Large intestine (tissue), 3 donors: ENCODE data around the gene NPIPB2. TPM values are rescaled to one million over a fixed set of nuclear protein-coding genes. Genes with fewer than 3 reads are reported as not detected.
"Not testable (repeated sequence)": the region's sequence is repeated elsewhere in the genome, so short reads cannot be mapped to it uniquely, and the experiment has no call there.

Experiments
- DNase-seq, 2 donors: peaks; one replicate each; pipeline versions ENCODE4 v3.0.0 to v3.0.0-alpha.2; 2013
- H3K27ac ChIP-seq: one replicate; pipeline ENCODE4 v1.5.1; 2013; ENCODE audit warnings: low read length
- H3K27me3 ChIP-seq: 2 replicates; pipeline ENCODE4 v1.6.1; 2013; ENCODE audit warnings: low read length; ENCODE audit not compliant: control insufficient read depth, insufficient read depth
- H3K36me3 ChIP-seq: 2 replicates; pipeline ENCODE4 v1.6.1; 2013; ENCODE audit warnings: low read length; ENCODE audit not compliant: control insufficient read depth, insufficient read depth
- H3K4me1 ChIP-seq: one replicate; pipeline ENCODE4 v1.6.1; 2013; ENCODE audit warnings: low read length; ENCODE audit not compliant: control insufficient read depth, insufficient read depth
- H3K4me3 ChIP-seq: one replicate; pipeline ENCODE4 v1.5.1; 2013; ENCODE audit warnings: low read length
- H3K9me3 ChIP-seq: one replicate; pipeline ENCODE4 v1.6.1; 2013; ENCODE audit warnings: mild to moderate bottlenecking, low read depth, low read length, moderate library complexity; ENCODE audit not compliant: control insufficient read depth
- WGBS: methylation state at CpG from one replicate; pipeline ENCODE4 v1.1.5; 2013; ENCODE audit warnings: low lambda C conversion rate; ENCODE audit not compliant: insufficient coverage; 5-methylcytosine and 5-hydroxymethylcytosine counted together
- polyA plus RNA-seq: library from polyadenylated mRNA; unstranded; fragments of 120-200 nt; gene quantifications from one replicate; pipeline ENCODE4 v1.2.1, GENCODE V29; 2013

NPIPB2 gene
- polyA plus RNA-seq, 1 donor: 26.0 TPM

DNA sequence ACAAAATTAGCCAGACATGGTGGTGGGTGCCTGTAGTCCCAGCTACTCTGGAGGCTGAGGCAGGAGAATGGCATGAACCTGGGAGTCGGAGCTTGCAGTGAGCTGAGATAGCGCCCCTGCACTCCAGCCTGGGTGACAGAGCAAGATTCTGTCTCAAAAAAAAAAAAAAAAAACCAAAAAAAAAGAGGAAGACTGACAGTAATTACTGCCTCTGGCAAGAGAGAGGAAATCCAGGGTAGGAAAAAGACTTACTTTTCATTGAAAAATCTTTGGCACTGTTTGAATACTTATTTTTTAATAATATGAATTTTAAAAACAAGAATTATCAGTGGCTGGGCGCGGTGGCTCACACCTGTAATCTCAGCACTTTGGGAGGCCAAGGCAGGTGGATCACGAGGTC is 20.6 kb upstream of the NPIPB2 start:
- not testable (repeated sequence) for H3K27me3 ChIP-seq, H3K36me3 ChIP-seq, H3K4me3 ChIP-seq, H3K9me3 ChIP-seq, DNase-seq, H3K4me1 ChIP-seq, H3K27ac ChIP-seq
- no CpG with 5 or more reads among the region's 5 CpGs for WGBS

DNA sequence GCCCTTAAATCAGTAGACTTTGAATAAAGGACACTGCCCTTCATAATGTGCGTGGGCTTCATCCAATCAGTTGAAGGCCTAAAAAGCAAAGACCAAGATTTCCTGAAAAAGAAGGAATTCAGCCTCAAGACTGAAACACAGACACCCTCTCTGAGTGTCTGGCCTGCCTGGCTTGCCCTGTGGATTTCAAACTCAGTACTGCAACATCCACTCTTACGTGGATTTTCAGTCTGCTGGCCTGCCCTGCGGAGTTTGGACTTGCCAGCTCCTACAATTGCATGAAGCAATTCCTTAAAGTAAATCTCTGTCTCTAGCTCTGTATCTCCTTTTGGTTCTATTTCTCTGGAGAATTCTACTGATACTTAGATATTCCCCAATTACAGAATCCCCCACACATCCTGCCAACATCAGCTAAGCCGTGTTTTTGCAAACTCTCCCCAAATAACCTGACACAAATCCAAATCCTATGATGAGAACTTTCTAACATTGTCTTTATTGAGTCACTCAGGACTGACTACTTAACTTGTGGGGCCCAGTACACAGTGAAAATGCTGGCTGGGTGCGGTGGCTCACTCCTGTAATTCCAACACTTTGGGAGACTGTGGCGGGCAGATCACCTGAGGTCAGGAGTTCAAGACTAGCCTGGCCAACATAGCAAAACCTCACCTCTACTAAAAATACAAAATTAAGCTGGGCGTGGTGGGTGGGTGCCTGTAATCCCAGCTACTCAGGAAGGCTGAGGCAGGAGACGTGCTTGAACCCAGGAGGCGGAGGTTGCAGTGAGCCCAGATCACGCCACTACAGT is 15.9 kb upstream of the NPIPB2 start:
- no peak for DNase-seq
- no peak overlapping the region for H3K4me3 ChIP-seq
- no peaks in the 10 kb centered on the region for H3K4me1 ChIP-seq
- H3K9me3 ChIP-seq: no peaks in the 10 kb centered on the region
- no peaks in the 10 kb centered on the region for H3K36me3 ChIP-seq
- no peak overlapping the region for H3K27ac ChIP-seq
- no CpG with 5 or more reads among the region's 10 CpGs for WGBS
- H3K27me3 ChIP-seq: no peaks in the 10 kb centered on the region

DNA sequence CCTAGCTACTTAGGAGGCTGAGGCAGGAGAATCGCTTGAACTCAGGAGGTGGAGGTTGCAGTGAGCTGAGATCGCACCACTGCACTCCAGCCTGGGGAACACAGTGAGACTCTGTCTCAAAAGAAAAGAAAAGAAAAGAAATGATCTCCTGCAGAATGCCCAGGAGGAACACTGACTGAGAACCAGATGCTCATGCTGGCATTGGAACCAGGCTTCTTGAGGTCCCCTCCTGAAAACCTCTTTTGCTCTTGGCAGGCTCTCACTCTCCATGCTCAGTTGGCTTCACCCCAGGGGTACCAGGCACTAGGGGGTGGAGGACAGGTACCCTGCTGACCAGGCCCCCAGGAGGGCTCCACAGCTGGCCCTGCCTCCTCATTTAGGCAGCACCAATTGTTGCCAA is 14.7 kb upstream of the NPIPB2 start:
- Histone ChIP-seq H3K9me3 (no peaks in the 10 kb centered on the region), H3K27me3 (no peaks in the 10 kb centered on the region), H3K4me3 (no peak overlapping the region), H3K4me1 (no peaks in the 10 kb centered on the region), H3K27ac (no peak overlapping the region), H3K36me3 (no peaks in the 10 kb centered on the region)
- no CpG with 5 or more reads among the region's 2 CpGs for WGBS
- DNase-seq: no peak

DNA sequence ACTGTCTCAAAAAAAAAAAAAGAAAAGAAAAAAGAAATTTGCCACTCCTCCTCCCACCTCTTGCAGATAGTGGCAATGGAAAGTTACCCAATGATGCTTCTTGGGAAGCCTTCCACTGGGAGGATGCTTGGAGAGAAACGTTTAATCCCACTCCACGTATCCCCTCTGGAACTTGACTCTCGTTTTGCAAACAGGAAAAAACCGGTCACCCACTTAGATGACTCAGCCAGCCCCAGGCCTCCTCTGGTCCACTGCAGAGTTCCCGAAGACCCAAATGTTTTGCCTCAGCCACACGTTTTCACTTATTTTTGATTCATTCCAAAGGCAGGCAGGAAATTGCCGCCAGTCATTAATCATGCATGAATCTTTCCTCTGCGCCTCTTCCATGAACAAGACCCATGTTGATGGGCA is 13.9 kb upstream of the NPIPB2 start:
- 70% methylated on average over 4 of the region's 8 CpGs for WGBS
- Histone ChIP-seq H3K36me3 (no peaks in the 10 kb centered on the region), H3K9me3 (no peaks in the 10 kb centered on the region), H3K27ac (no peak overlapping the region), H3K4me3 (no peak overlapping the region), H3K27me3 (no peaks in the 10 kb centered on the region), H3K4me1 (no peaks in the 10 kb centered on the region)
- DNase-seq: no peak

DNA sequence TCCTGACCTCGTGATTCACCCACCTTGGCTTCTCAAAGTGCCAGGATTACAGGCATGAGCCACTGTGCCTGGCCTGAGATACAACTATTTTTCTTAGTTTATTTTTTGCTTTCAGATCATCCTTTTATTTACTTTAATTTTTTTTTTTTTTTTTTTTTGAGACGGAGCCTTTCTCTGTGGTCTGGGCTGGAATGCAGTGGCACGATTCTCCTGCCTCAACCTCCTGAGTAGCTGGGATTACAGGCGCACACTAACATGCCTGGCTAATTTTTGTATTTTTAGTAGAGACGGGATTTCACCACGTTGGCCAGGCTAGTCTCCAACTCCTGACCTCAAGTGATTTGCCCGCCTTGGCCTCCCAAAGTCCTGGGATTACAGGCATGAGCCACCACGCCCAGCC is 11.7 kb upstream of the NPIPB2 start:
- not testable (repeated sequence) for H3K4me3 ChIP-seq, H3K27me3 ChIP-seq, H3K9me3 ChIP-seq, DNase-seq, H3K4me1 ChIP-seq, H3K27ac ChIP-seq, H3K36me3 ChIP-seq
- 85% methylated on average over 4 of the region's 8 CpGs for WGBS

DNA sequence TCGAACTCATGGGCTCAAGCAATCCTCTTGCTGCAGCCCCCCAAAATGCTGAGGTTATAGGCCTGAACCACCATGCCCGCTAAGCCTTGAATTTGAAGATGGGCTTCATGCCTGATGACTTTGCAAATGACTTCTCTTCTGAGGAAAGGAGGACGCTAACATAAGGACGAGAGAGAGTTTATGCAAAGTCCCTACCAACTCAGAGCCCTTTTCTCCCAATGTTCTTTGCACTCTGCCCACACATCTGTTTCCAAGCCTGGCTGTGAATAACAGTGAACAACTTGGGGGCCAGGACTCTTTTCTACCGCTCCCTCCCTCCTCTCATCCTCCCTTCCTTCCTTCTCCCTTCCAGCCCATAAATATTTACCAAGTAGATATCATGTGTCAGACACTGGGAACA is 8.5 kb upstream of the NPIPB2 start:
- Histone ChIP-seq H3K9me3 (no peaks in the 10 kb centered on the region), H3K27me3 (no peaks in the 10 kb centered on the region), H3K36me3 (no peaks in the 10 kb centered on the region), H3K27ac (no peak overlapping the region), H3K4me1 (no peaks in the 10 kb centered on the region), H3K4me3 (no peak overlapping the region)
- no peak for DNase-seq
- no CpG with 5 or more reads among the region's 5 CpGs for WGBS

DNA sequence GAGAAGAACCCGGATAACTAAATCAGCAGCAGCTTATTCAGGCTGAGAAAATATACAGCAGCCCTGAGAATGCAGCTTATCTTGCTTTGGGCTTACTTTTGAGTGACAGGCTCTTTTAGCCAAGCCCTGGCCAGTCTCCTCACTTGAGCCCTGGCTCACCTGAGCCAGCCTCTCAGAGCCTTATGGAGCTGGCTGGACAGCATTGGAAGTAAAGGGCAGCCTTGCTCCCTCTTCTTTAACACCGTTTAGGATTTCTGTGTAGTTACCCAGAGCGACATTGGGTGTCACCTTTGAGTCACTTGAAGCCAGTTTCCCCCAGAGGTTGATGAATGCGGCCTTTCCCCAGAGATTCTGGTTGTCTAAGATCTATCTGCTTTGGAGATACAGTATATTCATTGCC is 7.7 kb upstream of the NPIPB2 start:
- DNase-seq: peak in 1 of 2 donors; percentile 14
- H3K27me3 ChIP-seq: no peaks in the 10 kb centered on the region
- H3K4me3 ChIP-seq: no peak overlapping the region
- H3K9me3 ChIP-seq: no peaks in the 10 kb centered on the region
- H3K4me1 ChIP-seq: no peaks in the 10 kb centered on the region
- no peak overlapping the region for H3K27ac ChIP-seq
- no CpG with 5 or more reads among the region's 4 CpGs for WGBS
- no peaks in the 10 kb centered on the region for H3K36me3 ChIP-seq

DNA sequence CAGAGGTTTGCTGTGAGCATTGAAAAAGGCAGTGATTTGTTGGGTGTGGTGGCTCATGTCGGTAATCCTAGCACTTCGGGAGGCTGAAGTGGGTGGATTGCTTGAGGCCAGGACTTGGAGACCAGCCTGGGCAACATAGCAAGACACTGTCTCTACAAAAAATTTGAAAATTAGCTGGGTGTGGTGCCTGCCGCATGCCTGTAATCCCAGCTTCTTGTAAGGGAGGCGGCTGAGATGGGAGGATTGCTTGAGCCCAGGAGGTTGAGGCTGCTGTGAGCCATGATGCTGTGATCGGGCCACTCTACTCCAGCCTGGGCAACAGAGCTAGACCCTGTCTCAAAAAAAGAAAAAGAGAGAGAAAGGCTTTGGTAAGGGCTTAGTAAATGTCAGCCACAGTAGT is 7.0 kb upstream of the NPIPB2 start:
- DNase-seq: no peak

DNA sequence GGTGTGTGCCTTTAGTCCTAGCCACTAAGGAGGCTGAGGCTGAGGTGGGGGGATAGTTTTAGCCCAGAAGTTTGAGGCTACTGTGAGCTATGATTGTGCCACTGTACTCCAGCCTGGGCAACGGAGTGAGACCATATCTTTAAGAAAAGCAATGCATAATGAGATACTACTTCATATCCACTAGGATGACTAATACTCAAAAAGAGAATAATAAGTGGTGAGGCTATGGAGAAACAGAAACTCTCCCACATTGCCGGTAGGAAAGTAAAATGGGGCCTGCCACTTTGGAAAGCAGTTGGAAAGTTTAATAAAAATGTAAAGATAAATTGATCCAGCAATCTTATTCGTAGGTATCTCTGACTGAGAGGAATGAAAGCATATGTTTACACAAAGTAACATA is 4.6 kb upstream of the NPIPB2 start:
- no peaks in the 10 kb centered on the region for H3K4me1 ChIP-seq
- H3K4me3 ChIP-seq: no peak overlapping the region
- no peak for DNase-seq
- no peaks in the 10 kb centered on the region for H3K36me3 ChIP-seq
- H3K27me3 ChIP-seq: no peaks in the 10 kb centered on the region
- 67% methylated on average over 1 of the region's 3 CpGs for WGBS
- H3K27ac ChIP-seq: no peak overlapping the region
- no peaks in the 10 kb centered on the region for H3K9me3 ChIP-seq

More for the DNA sequence above, 7.0 kb upstream of the NPIPB2 start:
- Histone ChIP-seq H3K4me1 (no peaks in the 10 kb centered on the region), H3K4me3 (no peak overlapping the region), H3K36me3 (no peaks in the 10 kb centered on the region), H3K9me3 (no peaks in the 10 kb centered on the region), H3K27ac (no peak overlapping the region), H3K27me3 (no peaks in the 10 kb centered on the region)
- WGBS: no CpG with 5 or more reads among the region's 5 CpGs

DNA sequence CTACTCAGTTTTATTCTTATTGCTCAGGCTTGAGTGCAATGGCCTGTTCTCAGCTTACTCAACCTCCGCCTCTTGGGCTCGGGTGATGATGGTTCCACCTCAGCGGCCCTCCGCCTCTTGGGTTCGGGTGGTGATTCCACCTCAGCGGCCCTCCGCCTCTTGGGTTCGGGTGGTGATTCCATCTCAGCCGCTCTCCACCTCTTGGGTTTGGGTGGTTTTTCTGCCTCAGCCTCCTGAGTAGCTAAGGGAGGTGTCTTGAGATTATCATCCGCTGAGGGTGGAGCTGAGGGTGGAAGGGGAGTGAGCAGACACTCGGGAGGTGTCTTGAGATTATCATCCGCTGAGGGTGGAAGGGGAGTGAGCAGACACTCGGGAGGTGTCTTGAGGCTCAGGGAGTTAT is 14.5 kb downstream of the NPIPB2 start:
- DNase-seq, H3K27me3 ChIP-seq, H3K9me3 ChIP-seq, H3K4me3 ChIP-seq, H3K27ac ChIP-seq, H3K36me3 ChIP-seq, H3K4me1 ChIP-seq: not testable (repeated sequence)
- no CpG with 5 or more reads among the region's 13 CpGs for WGBS

DNA sequence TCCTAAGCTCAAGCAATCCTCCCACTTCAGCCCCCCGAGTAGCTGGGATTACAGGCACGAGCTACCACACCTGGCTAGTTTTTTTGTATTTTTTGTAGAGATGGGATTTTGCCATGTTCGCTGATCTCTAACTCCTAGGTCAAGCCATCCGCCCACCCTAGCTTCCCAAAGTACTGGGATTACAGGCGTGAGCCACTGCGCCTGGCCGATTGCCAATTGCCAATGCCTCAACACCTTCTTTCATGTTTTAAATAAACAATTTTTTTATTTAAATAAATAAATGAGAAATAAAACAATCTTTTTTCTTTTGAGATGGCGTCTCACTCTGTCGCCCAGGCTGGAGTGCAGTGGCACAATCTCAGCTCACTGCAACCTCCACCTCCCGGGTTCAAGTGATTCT is 17.8 kb downstream of the NPIPB2 start:
- not testable (repeated sequence) for H3K4me1 ChIP-seq, H3K27me3 ChIP-seq, H3K9me3 ChIP-seq, H3K27ac ChIP-seq, DNase-seq, H3K36me3 ChIP-seq, H3K4me3 ChIP-seq
- 83% methylated on average over 1 of the region's 10 CpGs for WGBS
